A549 (cell line): ENCODE measurements around the gene SELL.

Source experiments
- CEBPB ChIP-seq, 2 experiments: fragments of >200 bp in 1 of 2; sonication (Bioruptor Twin) in 1 of 2; formaldehyde crosslinking in 1 of 2; IDR thresholded peaks; 2 replicates each; pipeline ENCODE4 v1.6.1; 2012 to 2016
- CHD2 ChIP-seq: fragments of 150-350 bp; IDR thresholded peaks from 2 replicates; pipeline ENCODE4 v1.6.1; 2014; ENCODE audit warnings: low read length; ENCODE audit not compliant: partially characterized antibody
- ESRRA ChIP-seq: fragments of 150-350 bp; IDR thresholded peaks from 2 replicates; pipeline ENCODE4 v1.6.1; 2014; ENCODE audit warnings: mild to moderate bottlenecking, low read length, borderline replicate concordance
- FOXS1 ChIP-seq: fragments of 250-450 bp; sonication (Bioruptor Pico); IDR thresholded peaks from 2 replicates; pipeline ENCODE4 v1.5.0; 2020; ENCODE audit warnings: mild to moderate bottlenecking, moderate library complexity
- JUN ChIP-seq, 2 experiments: fragments of >200 bp; sonication (Bioruptor Twin); formaldehyde crosslinking; IDR thresholded peaks; 2 replicates in 1 of 2; 3 replicates in 1 of 2; pipeline ENCODE4 v1.6.1; 2016 to 2017
- KDM1A ChIP-seq: fragments of 200-600 bp; sonication (generic); IDR thresholded peaks from 2 replicates; pipeline ENCODE4 v1.6.1; 2016; ENCODE audit warnings: low read depth, mild to moderate bottlenecking
- MAZ ChIP-seq: fragments of 150-350 bp; IDR thresholded peaks from 2 replicates; pipeline ENCODE4 v1.6.1; 2014; ENCODE audit warnings: antibody characterized with exemption, low read depth, low read length, borderline replicate concordance
- NPAS2 ChIP-seq: fragments of 250-450 bp; sonication (Bioruptor Pico); IDR thresholded peaks from 2 replicates; pipeline ENCODE4 v1.8.0; 2022; ENCODE audit warnings: mild to moderate bottlenecking, moderate library complexity, borderline replicate concordance
- POLR2A ChIP-seq: IDR thresholded peaks from 2 replicates; pipeline ENCODE4 v1.6.1; 2012; ENCODE audit warnings: mild to moderate bottlenecking, low read length
- ZC3H11A ChIP-seq: fragments of 450-650 bp; IDR thresholded peaks from 2 replicates; pipeline ENCODE4 v1.6.1; 2014; ENCODE audit warnings: antibody characterized with exemption, mild to moderate bottlenecking
- TF ChIP-seq, protein P1 (sequence below): IDR thresholded peaks from 2 replicates; pipeline ENCODE4 v1.6.1; 2012; ENCODE audit warnings: low read depth, borderline replicate concordance
- TF ChIP-seq, protein P2 (sequence below): fragments of >200 bp; sonication (Bioruptor Twin); formaldehyde crosslinking; IDR thresholded peaks from 3 replicates; pipeline ENCODE4 v1.5.1; 2016
- TF ChIP-seq, protein P3 (sequence below): fragments of 450-650 bp; IDR thresholded peaks from 2 replicates; pipeline ENCODE4 v1.6.1; 2014; ENCODE audit warnings: antibody characterized with exemption
- TF ChIP-seq, protein P4 (sequence below): fragments of >200 bp; sonication (Bioruptor Twin); formaldehyde crosslinking; IDR thresholded peaks from 3 replicates; pipeline ENCODE4 v1.6.1; 2016

DNA sequence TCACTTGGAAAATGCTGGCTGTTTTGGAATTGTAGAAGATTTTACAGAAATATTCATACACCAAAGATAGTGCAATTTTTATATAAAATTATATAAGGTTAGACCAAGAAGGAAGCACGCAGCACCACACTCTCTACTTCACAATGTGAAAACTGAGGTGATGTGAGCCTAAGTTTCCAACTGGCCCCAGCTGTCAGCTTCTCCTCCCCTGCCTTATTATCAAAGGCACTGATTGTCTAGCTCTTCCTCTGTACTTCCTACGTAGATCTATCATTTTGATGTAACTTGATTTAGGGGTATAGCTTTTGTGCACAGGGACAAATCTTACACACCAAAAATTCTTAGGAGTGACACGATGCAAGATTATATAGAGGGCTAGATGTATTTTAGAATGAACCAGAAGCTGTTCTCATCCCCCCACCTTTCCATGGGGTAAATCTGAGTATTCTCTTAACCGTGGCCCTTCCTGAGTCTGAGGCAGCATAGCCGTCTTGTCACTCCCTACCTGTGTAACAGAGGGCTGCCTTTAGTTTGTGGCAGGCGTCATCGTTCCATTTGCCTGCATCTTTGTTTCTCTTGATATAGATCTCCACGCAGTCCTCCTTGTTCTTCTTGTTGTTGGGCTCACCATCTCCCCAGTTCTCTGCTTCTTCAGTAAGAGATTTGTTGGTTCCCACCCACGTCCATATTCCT, 3.4 kb downstream of the SELL start:
- TF ChIP-seq, protein P1, sequence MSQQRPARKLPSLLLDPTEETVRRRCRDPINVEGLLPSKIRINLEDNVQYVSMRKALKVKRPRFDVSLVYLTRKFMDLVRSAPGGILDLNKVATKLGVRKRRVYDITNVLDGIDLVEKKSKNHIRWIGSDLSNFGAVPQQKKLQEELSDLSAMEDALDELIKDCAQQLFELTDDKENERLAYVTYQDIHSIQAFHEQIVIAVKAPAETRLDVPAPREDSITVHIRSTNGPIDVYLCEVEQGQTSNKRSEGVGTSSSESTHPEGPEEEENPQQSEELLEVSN: no peak
- TF ChIP-seq NPAS2 (CRISPR knock-in tag) (no peak), CEBPB (IDR thresholded peaks at IDR 0.05) (no peak), MAZ (no peak), POLR2A (no peak), FOXS1 (no peak), ESRRA (no peak), CHD2 (no peak), KDM1A (no peak), ZC3H11A (no peak), JUN (IDR thresholded peaks at IDR 0.05) (no peak)
- TF ChIP-seq, protein P2, sequence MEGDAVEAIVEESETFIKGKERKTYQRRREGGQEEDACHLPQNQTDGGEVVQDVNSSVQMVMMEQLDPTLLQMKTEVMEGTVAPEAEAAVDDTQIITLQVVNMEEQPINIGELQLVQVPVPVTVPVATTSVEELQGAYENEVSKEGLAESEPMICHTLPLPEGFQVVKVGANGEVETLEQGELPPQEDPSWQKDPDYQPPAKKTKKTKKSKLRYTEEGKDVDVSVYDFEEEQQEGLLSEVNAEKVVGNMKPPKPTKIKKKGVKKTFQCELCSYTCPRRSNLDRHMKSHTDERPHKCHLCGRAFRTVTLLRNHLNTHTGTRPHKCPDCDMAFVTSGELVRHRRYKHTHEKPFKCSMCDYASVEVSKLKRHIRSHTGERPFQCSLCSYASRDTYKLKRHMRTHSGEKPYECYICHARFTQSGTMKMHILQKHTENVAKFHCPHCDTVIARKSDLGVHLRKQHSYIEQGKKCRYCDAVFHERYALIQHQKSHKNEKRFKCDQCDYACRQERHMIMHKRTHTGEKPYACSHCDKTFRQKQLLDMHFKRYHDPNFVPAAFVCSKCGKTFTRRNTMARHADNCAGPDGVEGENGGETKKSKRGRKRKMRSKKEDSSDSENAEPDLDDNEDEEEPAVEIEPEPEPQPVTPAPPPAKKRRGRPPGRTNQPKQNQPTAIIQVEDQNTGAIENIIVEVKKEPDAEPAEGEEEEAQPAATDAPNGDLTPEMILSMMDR: no peak
- TF ChIP-seq, protein P3, sequence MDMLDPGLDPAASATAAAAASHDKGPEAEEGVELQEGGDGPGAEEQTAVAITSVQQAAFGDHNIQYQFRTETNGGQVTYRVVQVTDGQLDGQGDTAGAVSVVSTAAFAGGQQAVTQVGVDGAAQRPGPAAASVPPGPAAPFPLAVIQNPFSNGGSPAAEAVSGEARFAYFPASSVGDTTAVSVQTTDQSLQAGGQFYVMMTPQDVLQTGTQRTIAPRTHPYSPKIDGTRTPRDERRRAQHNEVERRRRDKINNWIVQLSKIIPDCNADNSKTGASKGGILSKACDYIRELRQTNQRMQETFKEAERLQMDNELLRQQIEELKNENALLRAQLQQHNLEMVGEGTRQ: no peak
- TF ChIP-seq, protein P4, sequence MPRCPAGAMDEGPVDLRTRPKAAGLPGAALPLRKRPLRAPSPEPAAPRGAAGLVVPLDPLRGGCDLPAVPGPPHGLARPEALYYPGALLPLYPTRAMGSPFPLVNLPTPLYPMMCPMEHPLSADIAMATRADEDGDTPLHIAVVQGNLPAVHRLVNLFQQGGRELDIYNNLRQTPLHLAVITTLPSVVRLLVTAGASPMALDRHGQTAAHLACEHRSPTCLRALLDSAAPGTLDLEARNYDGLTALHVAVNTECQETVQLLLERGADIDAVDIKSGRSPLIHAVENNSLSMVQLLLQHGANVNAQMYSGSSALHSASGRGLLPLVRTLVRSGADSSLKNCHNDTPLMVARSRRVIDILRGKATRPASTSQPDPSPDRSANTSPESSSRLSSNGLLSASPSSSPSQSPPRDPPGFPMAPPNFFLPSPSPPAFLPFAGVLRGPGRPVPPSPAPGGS: no peak
